GM18867 (cell line): ENCODE measurements around the gene MCTP1.
"Not testable (repeated sequence)": the region's sequence is repeated elsewhere in the genome, so short reads cannot be mapped to it uniquely, and the experiment has no call there.

Source experiments
- ATAC-seq: cut with Tn5 transposase; IDR thresholded peaks from one replicate; pipeline ENCODE4 v1.9.1; 2021; ENCODE audit warnings: mild to moderate bottlenecking, moderate library complexity; ENCODE audit not compliant: unreplicated experiment

MCTP1 gene

GRCh38 chr5:95035891-95036685 lies 248.8 kb downstream of the MCTP1 start:
- peak; percentile 71 for ATAC-seq

- ATAC-seq: no peak
Observed at GRCh38 chr5:95032801-95033200, 252.1 kb downstream of the MCTP1 start.

GRCh38 chr5:95029569-95030366 lies 255.1 kb downstream of the MCTP1 start:
- ATAC-seq: peak; percentile 42

GRCh38 chr5:95027775-95028174 lies 257.1 kb downstream of the MCTP1 start:
- ATAC-seq: peak; percentile 29

GRCh38 chr5:95027151-95027721 lies 257.7 kb downstream of the MCTP1 start:
- peak; percentile 25 for ATAC-seq

- ATAC-seq: peak; percentile 35
Observed at GRCh38 chr5:95026718-95027117, 258.2 kb downstream of the MCTP1 start.

GRCh38 chr5:95022967-95023695 lies 261.8 kb downstream of the MCTP1 start:
- peak; percentile 83 for ATAC-seq

GRCh38 chr5:95020345-95020744 lies 264.5 kb downstream of the MCTP1 start:
- ATAC-seq: no peak

- no peak for ATAC-seq
Observed at GRCh38 chr5:95018946-95019345, 265.9 kb downstream of the MCTP1 start.

GRCh38 chr5:95018511-95018910 lies 266.4 kb downstream of the MCTP1 start:
- ATAC-seq: no peak

GRCh38 chr5:95009812-95010211 lies 275.1 kb downstream of the MCTP1 start:
- no peak for ATAC-seq

- ATAC-seq: peak; percentile 78
Observed at GRCh38 chr5:95007921-95008597, 276.8 kb downstream of the MCTP1 start.

- no peak for ATAC-seq
Observed at GRCh38 chr5:95005811-95006210, 279.1 kb downstream of the MCTP1 start.

- no peak for ATAC-seq
Observed at GRCh38 chr5:94998670-94999069, 286.2 kb downstream of the MCTP1 start.

GRCh38 chr5:94994537-94994936 lies 290.4 kb downstream of the MCTP1 start:
- ATAC-seq: not testable (repeated sequence)

- ATAC-seq: no peak
Observed at GRCh38 chr5:94993491-94993890, 291.4 kb downstream of the MCTP1 start.

GRCh38 chr5:94992325-94992724 lies 292.6 kb downstream of the MCTP1 start:
- ATAC-seq: peak; percentile 83

- no peak for ATAC-seq
Observed at GRCh38 chr5:94983861-94984535, 300.9 kb downstream of the MCTP1 start.

GRCh38 chr5:94977437-94977836 lies 307.5 kb downstream of the MCTP1 start:
- ATAC-seq: no peak

- ATAC-seq: no peak
Observed at GRCh38 chr5:94976853-94977252, 308.0 kb downstream of the MCTP1 start.
